Fibroblast of skin of scalp (primary cell): Measurements from ENCODE around the gene GZMM.
"Not testable (repeated sequence)": the region's sequence is repeated elsewhere in the genome, so short reads cannot be mapped to it uniquely, and the experiment has no call there.

Source experiments
- DNase-seq: peaks from one replicate; pipeline ENCODE4 v3.0.0-alpha.2; 2013

GZMM gene

GRCh38 chr19:583198-583967, 39.5 kb downstream of the GZMM start:
- DNase-seq: no peak

DNA sequence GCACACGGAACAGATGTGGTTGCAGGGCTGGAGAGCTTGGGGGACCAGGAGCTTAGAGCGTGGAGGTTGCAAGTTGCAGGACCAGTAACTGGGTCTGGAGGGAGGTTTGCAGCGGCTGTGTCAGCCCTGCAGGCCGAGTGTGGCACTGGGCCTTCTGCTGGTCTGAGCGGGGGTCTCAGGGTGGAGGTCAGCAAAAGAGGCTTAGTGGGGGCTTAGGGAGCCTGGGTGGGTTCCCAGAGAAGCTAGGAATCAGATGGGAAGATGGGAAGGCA, 40.1 kb downstream of the GZMM start:
- no peak for DNase-seq

DNA sequence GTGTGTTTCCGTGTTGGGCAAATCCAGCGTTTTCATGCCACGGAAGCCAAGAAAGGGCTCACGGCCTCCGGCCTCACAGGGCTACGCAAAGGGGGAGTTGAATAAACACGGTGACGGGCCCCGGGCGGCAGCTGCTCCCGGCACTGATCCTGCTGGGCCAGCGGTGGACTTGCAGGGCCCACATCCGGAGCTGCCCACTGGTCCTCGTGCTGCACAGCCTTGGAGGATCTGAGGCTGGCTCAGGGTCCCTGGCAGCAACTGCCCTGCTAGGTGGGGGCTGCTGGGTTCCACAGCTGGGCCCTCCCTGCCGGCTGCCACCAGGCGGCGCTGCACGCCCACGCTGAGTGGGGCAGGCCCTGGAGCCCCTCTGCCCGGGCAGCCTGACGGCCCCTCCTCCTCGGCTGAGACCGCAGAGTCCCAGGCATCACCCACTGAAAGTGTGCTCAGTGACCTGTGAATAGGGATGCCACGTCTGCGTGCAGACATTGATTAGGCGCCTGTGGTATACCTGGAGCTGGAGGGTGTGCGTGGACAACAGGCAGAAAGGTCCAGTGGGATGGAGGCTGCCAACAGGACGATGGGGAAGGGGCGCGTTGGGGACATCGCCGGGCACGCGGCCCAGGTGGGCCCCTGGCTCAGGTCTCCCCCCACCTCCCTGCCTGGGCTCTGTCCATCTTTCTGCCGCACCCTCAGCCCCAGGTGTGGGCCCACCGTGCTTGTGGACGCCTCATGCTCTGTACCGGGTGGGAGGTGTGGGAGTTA, 40.6 kb downstream of the GZMM start:
- DNase-seq: peak; percentile 54

DNA sequence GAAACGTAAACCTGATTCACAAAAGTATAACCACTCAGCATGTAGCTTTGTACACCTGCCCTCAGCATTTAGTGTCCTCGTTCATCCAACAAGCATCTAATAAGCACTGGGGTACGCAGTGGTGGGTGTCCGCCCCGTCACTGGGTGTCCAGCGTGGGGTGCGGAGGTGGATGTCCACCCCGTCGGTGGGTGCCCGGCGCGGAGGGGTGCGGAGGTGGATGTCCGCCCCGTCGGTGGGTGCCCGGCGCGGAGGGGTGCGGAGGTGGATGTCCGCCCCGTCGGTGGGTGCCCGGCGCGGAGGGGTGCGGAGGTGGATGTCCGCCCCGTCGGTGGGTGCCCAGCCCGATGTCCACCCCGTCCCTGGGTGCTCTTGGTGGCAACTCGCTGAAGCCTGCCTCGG, 41.3 kb downstream of the GZMM start:
- not testable (repeated sequence) for DNase-seq

DNA sequence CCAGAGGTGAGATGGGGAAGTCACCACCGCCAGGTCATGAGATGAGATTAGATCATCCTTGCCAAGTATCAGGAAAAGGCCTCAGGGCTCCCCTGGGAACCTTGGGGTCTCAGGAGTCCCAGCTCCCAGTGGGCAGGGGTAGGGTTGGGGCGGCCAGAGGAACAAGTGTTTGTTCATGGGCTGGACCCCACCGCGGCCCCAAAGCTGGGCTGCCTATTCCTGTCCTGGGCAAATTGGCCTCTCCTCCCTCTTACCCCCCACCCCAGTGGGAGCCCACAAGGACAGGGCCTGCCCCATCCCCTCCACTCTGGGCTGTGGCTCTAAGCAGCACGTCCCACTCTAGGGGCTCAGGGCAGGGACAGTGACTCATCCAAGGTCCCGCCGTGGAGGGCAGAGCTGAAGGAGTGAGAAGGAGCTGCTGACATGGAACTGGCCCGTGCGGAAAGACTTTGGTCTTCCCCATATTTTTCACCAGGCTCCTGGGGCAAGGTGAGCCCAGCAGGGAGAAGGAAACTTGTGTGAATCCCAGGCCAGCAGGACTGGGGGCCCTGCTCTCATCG, 41.8 kb downstream of the GZMM start:
- DNase-seq: no peak

GRCh38 chr19:588093-588740, 44.4 kb downstream of the GZMM start:
- DNase-seq: peak; percentile 90

- DNase-seq: no peak
Observed at GRCh38 chr19:588741-589692, 45.2 kb downstream of the GZMM start.

DNA sequence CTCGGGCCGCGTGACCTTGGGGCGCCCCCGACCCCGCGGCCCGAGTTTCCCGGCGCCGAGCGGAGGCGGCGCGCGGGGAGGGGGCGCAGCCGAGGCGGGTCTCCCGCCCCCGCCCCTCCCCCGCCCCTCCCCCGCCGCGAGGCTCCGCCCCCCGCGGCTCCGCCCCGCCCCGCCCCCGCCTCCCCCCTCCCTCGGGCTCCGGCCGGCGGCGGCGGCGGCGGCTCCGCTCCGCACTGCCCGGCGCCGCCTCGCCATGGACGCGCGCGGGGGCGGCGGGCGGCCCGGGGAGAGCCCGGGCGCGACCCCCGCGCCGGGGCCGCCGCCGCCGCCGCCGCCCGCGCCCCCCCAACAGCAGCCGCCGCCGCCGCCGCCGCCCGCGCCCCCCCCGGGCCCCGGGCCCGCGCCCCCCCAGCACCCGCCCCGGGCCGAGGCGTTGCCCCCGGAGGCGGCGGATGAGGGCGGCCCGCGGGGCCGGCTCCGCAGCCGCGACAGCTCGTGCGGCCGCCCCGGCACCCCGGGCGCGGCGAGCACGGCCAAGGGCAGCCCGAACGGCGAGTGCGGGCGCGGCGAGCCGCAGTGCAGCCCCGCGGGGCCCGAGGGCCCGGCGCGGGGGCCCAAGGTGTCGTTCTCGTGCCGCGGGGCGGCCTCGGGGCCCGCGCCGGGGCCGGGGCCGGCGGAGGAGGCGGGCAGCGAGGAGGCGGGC, 46.0 kb downstream of the GZMM start, which contains the start of gene HCN2:
TSS of gene HCN2 (plus strand) at position 189 of the 703 bp plus-strand sequence. CDS start at position 254, 65 bp downstream.
- no peak for DNase-seq

GRCh38 chr19:590396-590745, 46.5 kb downstream of the GZMM start:
- DNase-seq: peak; percentile 34

- DNase-seq: no peak
Observed at GRCh38 chr19:590750-591098, 46.9 kb downstream of the GZMM start.

DNA sequence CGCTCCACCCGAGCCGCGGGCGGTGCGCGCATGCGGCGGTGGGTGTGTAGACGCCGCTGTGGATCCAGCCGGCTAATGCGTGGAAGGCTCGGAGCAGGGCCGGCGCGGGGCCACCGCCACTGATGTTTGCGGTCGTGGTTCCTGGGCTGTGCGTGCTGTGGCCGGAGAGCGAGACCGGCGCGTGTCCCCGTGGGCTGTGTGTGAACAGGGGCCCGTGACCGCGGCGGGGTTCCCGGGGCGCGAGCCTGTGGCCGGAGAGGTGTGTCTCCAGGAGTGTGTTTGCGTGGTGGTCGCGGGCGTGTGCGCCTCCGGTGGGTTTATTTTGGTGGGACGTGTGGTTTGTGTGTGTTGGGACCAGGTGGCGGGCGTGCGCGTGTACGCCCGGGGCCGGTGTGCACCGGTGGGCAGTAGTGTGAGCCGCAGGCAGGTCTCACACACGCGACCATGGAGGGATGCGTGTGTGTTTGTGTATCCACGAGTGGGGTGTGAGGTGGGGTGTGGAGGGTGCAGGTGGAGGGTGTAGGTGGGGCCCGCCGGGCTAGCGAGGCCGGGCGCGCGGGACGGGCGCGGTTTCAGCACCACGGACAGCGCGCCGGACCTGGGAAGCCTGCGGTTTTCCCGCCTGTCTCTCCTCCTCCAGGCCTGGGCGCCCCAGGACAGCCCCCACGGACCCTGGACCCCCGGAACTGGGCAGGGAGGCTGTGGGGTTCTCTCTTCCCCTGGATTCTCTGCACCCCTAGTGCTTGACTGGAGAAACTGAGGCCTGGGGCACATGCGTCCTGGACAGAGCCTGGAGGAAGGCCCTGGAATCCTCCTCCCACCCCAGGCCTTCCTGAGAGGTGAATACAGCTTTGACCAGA, 47.5 kb downstream of the GZMM start:
- no peak for DNase-seq

DNA sequence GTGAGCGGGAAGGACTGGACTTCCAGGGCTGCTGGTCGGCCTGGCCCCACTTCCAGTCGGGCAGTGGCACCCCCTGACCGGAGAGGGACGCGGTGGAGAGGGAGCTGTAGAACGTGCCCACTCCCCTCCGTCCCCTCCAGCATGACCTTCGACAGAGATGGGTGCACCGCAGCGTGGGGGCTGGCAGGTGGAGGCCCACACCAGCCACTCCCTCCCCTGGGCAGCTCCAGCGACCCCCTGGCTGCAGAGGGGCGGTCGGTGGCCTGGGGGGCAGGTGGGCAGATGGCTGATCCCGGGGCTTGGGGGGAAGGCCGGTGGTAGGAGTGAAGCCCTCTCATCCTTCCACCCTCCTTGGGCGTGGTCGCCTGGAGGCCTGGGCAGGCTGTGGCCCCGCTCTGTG, 48.2 kb downstream of the GZMM start:
- DNase-seq: no peak

- no peak for DNase-seq
Observed at GRCh38 chr19:593055-593454, 49.2 kb downstream of the GZMM start.

GRCh38 chr19:593505-593904, 49.7 kb downstream of the GZMM start:
- DNase-seq: no peak

DNA sequence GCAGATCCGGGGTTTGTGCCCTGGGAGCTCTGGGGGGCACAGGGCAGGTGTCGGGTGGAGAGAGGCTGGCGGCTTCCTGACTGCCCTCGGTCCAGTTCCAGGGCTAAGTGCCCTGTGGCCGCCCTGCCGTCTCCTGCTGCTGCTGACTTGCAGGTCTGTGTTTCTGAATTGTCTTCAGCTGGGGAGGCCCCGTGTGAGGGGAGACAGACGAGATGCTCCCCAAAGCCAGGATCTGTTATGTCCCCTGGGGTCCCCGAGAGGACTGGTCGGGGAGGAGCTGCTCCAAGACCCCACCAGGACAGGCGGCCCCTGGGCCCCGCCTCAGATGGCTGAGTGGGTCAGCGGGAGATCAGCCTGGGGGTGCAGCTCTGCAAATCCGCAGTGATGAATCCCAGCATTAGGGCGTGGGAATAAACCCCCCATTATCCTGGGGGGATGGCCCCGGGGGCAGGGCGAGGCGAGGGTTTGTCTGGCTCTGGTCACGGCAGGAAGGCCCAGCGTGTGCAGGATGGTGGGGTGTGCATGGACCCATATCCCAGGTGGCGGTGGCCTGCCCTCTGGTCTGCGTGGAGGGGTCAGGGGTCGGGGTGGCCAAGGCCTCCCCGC, 50.5 kb downstream of the GZMM start:
- DNase-seq: no peak

GRCh38 chr19:595326-596262, 51.7 kb downstream of the GZMM start:
- no peak for DNase-seq

- no peak for DNase-seq
Observed at GRCh38 chr19:596263-596655, 52.4 kb downstream of the GZMM start.

DNA sequence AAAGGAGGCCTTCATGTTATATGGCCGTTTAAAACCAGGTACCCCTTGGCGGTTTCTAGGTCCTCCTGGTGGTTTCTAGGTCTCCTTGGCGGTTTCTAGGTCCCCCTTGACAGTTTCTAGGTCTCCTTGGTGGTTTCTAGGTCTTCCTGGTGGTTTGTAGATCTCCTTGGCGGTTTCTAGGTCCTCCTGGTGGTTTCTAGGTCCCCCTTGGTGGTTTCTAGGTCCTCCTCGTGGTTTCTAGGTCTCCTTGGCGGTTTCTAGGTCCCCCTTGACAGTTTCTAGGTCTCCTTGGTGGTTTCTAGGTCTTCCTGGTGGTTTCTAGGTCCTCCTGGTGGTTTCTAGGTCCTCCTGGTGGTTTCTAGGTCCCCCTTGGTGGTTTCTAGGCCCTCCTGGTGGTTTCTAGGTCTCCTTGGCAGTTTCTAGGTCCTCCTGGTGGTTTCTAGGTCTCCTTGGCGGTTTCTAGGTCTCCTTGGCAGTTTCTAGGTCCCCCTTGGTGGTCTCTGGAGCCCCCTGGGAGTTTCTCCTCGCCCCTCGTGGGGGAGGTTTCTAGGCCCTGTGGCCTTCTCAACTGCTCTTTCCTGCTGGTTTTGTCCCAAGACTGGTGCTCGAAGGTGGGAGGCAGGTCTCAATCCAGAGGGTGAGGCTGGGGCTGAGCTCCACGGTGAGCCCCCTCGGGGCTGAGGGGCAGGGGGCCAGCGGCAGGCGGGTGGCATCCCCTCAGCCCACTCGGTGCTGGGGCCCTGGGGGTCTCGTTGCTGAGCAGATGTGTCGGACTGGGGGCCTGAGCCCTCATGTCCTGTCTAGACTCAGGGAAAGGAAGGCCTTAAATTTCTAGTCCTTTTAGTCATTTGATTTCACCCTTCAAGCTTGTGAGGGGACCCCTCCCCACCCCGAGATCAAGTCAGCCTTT, 53.8 kb downstream of the GZMM start:
- DNase-seq: no peak
